Retinal pigment epithelial cell (primary cell): ENCODE measurements around the gene MYO9A.

Experiments used
- DNase-seq: peaks from one replicate; pipeline ENCODE4 v3.0.0-alpha.2; 2010; ENCODE audit warnings: low read depth
- H3K4me3 ChIP-seq: 2 replicates; pipeline ENCODE4 v1.5.1; 2011; ENCODE audit warnings: mild to moderate bottlenecking, low read length, control low read depth, moderate library complexity
- TF ChIP-seq, protein P1 (sequence below): conservative IDR thresholded peaks from 2 replicates; pipeline ENCODE4 v1.5.1; 2011; ENCODE audit warnings: low read depth, low read length, control low read depth, inconsistent platforms

Gene MYO9A

DNA sequence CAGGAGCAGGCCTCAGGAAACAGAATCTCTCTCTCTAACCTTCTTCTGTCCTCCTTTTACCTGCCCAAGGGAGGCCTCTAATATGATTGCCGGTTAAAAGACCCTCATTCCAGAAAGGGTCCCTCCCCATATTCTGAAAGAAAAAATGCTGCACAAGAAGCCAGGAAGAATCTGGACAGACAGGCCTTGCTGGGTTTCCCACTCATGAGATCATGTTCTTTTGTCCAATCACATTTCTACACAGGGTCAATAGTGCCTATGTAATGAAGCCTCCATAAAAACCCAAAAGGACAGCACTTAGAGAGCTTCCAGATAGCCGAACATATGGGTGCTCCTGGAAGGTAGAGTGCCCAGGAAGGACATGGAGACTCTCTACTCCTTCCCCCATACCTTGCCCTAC is 146.0 kb downstream of the MYO9A start:
- DNase-seq = no peak
- TF ChIP-seq, protein P1, sequence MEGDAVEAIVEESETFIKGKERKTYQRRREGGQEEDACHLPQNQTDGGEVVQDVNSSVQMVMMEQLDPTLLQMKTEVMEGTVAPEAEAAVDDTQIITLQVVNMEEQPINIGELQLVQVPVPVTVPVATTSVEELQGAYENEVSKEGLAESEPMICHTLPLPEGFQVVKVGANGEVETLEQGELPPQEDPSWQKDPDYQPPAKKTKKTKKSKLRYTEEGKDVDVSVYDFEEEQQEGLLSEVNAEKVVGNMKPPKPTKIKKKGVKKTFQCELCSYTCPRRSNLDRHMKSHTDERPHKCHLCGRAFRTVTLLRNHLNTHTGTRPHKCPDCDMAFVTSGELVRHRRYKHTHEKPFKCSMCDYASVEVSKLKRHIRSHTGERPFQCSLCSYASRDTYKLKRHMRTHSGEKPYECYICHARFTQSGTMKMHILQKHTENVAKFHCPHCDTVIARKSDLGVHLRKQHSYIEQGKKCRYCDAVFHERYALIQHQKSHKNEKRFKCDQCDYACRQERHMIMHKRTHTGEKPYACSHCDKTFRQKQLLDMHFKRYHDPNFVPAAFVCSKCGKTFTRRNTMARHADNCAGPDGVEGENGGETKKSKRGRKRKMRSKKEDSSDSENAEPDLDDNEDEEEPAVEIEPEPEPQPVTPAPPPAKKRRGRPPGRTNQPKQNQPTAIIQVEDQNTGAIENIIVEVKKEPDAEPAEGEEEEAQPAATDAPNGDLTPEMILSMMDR = no peak
- H3K4me3 ChIP-seq = no peak overlapping the region

- no peak for DNase-seq
Observed at GRCh38 chr15:71970435-71970834, 147.5 kb downstream of the MYO9A start.

GRCh38 chr15:71962537-71962936 is 155.4 kb downstream of the MYO9A start:
- no peak for DNase-seq
- TF ChIP-seq, protein P1 = no peak
- H3K4me3 ChIP-seq = no peak overlapping the region

More at GRCh38 chr15:71970435-71970834, 147.5 kb downstream of the MYO9A start:
- TF ChIP-seq, protein P1 = no peak
- no peak overlapping the region for H3K4me3 ChIP-seq

- DNase-seq = no peak
- TF ChIP-seq, protein P1 = no peak
- H3K4me3 ChIP-seq = no peak overlapping the region
Observed at GRCh38 chr15:71957026-71957425, 160.9 kb downstream of the MYO9A start.

DNA sequence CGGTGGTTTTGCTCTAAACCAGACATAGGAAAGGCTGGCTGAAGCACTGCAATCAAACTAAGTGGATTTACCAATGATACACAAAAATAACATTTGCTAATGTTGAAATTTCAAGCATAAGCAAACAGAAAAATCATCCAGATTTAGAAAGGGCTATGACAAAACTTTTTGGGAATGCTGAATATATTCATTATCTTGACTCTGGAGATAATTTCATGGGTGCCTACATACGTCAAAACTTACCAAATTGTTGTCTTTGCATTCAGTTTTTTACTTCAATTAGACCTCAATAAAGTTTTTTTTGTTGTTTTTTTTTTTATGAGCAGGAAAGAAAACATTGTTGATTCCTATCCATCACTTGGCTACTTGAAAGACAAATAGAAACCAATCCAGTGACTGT is 166.8 kb downstream of the MYO9A start:
- H3K4me3 ChIP-seq = no peak overlapping the region
- TF ChIP-seq, protein P1 = no peak
- no peak for DNase-seq

DNA sequence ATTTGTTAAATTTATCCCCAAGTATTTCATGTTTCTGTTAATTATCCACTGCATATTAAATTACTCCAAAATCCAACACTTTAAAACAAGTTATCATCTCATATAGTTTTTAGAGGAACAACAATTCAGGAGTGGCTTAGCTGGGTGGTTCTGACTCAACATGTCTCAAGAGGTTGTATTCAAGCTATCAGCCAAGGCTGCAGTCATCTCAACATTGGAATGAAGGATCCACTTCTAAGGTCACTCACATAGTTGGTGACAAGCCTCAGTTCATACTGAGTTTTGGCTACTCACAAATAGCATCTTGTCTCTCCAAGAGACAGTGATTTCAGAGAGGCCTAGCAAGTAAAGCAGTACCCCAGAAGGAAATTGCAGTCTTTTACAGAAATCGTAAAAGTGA is 172.9 kb downstream of the MYO9A start:
- H3K4me3 ChIP-seq = no peak overlapping the region
- TF ChIP-seq, protein P1 = no peak
- no peak for DNase-seq

DNA sequence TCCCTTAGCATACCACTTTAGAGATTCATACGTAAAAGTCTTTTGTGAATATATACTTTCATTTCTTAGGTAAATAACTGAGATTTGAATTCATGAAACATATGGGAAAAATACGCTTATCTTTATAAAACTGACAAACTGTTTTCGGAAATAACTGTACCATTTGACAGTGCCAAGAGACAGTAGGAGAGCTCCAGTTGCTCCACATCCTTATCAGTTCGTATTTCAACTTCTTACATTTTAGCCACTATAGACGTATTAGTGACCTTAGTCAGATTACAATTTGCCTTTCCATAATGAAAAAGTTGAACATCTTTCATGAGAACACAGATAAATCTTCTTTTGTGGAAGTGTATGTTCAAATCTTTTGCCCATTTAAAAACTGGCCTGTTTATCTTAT is 174.1 kb downstream of the MYO9A start:
- no peak for DNase-seq
- TF ChIP-seq, protein P1 = no peak
- H3K4me3 ChIP-seq = no peak overlapping the region
